ENCODE data around the gene PTPN7.
"Not testable (repeated sequence)": the region's sequence is repeated elsewhere in the genome, so short reads cannot be mapped to it uniquely, and the experiment has no call there.

Gene PTPN7

GRCh38 chr1:202160377-202160940, at the start of gene PTPN7:
TSS of gene PTPN7 (minus strand) at chr1:202160602. CDS start at chr1:202159402, 1,200 bp downstream.
- DNase-seq (ENCODE audit: low read depth in 2 of 2) = no peak

DNA sequence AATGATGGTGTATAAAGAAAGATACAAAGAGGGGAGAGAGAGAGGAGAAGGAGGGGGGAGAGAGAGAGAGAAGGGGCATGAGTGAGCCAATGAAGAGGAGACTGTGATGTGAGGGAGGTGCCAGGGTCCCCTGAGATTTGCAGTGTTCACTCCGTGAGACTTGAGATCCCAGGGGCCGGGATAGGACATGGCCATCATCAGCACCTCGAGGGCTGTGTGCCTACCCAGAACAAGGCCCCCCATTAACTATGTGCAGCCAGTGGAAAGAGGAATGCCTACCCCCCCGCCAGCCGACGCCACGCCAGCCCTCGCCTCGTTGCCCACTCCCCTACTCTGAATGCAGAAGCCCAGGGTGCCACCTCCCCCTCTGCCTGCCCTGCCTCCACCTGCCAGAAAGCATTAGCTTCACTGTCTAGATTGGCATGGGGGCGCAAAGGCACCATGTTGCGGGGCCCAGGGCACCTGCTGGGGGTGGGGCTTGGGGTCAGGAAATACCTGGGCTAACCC, 48.0 kb upstream of the PTPN7 start:
- no peak for DNase-seq (ENCODE audit: low read depth in 2 of 2)

DNA sequence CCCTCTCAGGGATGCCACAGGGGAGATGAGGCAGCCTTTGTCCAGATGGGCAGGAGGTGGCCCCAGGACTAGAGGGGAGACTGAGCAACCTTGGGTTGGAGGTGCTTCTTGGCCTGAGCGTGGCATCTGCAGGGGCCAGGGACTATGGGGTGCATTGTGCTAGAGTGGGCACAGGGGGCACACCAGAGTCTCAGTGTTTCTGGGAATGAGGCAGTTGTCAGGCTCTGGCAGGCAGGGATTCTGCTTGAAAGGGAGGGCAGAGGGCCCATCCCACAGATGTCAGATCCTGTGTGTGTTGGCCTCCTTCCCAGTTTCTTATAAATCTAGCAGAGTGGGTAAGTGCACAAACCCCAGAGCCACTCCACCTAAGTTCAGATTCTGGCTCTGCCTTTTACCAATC, 46.9 kb upstream of the PTPN7 start:
- DNase-seq (ENCODE audit: low read depth in 2 of 2) = peak in 1 of 2 experiments; percentile 15

DNA sequence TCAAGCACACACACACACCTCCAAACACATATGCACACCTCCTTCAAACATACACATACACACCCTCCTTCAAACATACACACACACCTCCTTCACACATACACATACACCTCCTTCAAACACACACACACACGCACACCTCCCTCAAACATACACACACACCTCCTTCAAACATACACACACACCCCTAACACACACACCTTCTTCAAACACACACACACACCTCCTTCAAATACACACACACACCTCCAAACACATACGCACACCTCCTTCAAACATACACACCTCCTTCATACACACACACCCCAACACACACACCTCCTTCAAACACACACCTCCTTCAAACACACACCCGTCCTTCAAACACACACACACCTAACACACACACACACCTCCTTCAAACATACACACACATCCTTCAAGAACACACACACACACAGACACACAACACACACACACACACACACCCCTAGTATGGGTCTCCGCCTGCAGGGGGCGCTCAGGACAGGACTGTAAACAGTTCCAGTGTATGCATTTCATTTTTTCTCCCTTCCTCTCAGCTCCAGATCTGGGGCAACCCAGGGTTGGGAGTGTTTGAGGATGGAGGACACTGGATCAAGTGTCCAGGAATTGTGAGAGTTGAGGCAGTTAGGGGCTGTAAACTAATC, 45.3 kb upstream of the PTPN7 start:
- DNase-seq (ENCODE audit: low read depth in 2 of 2) = no peak

- DNase-seq (ENCODE audit: low read depth in 2 of 2) = no peak
These were observed 43.7 kb upstream of the PTPN7 start for GRCh38 chr1:202204065-202204464.

DNA sequence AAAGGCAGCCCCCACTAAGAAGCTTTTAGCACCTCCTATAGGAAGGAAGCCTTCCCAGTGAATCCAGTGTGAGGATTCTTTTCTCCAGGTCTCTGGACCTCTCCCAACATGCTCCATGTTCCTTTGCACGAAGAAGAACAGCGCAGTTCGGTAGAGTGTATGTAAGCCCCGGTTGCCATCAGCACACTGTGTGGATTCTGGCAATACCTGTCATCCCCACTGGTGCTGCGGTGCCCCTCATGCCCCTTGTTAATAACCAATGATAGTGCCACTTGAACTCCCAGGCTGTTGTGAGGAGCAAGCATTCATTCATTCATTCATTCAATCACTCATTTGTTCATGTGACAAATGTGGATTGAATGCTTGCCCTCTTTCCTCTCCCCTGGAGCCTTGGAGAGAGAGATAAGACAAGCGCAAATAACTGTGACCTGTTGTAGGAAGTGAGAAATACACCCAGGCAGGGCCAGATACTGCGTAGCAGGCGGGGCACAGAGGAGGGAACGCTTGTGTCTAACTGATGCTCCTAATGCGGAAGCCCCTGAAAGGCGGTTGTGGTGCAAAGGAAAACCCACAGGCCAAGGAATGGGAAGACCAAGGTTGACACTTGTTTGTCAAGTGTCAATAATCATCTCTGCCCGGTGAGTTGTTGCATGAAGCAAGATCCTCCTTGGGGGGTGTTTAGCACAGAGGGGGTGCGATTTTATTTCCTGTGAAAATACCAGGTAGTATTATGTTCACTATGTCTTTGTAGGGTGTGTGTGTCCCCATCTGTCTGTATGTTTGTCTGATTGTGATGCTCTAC, 43.0 kb upstream of the PTPN7 start:
- no peak for DNase-seq (ENCODE audit: low read depth in 2 of 2)

DNA sequence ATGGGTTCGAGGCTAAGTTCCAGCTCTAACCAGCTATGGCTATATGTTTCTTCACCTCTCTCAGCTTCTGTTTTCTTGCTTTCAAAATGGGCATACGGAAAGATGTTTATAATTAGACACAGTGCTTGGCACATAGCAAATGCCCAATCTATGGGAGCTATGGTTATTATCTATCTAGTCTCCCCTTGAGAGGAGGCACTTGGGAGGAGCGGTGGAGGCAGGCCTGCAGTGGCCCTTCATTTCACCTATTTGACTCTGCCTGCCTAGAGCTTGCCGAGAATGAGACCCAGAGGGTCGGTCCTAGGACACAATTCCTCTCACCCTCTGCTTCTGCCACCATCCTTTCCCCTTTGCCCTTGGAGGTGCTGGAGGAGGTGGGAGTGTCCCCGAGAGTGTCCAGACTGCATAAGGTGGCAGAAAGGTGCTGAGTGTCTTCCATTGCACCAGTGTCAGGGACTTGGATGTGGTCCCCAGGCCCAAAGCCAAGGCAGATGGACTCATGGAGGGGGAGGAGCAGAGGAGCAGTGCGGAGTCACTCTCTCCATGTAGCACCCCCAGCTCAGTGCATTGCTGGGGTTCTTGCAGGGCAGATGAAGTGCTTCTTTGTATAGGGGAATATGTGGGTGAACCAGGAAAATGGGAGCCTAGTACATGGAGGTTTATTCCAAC, 42.2 kb upstream of the PTPN7 start:
- DNase-seq (ENCODE audit: low read depth in 2 of 2) = no peak

GRCh38 chr1:202201971-202202370, 41.6 kb upstream of the PTPN7 start:
- DNase-seq (ENCODE audit: low read depth in 2 of 2) = no peak

DNA sequence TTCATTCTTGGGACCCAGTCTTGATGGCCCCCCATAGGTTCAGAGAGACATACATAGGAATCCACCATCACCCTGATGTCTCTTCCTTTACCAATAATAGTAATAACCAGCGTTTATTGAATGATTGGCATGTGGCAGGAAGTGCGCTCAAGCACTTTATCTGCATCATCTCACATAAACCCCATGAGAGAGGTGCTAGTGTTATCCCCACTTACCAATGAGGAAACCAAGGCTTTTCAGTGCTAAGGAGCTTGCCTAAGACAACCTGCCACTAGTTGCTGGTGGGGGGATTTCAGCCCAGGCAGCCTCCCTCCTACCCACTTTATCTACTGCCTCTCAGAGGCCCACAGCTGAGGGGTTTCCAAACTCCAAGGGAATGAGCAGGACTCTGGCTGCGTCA, 40.9 kb upstream of the PTPN7 start:
- no peak for DNase-seq (ENCODE audit: low read depth in 2 of 2)

GRCh38 chr1:202200669-202201068, 40.3 kb upstream of the PTPN7 start:
- no peak for DNase-seq (ENCODE audit: low read depth in 2 of 2)

DNA sequence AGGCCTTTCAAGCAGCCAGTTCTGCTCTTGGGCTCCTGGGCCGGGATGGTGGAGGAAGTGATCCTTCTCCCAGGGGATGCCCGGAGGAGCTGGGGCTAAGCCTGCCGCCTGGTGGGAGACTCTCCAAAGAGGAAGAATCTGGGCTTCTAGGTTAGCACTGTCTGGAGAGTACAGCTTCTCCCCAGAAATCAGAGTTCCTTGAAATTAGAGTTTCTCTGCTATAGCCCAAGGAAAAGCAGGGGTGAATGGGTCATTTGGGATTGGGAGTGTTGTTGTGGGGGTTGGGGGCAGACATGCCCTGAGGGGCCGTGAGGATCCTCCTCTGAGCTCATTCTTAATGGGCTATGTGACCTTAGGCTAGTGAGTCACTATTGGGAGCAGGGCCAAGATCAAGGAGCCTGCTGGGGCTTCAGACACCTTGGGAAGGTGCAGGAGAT, 39.7 kb upstream of the PTPN7 start:
- no peak for DNase-seq (ENCODE audit: low read depth in 2 of 2)

GRCh38 chr1:202199040-202199889, 38.9 kb upstream of the PTPN7 start:
- no peak for DNase-seq (ENCODE audit: low read depth in 2 of 2)

- DNase-seq (ENCODE audit: low read depth in 2 of 2) = no peak
These were observed 37.9 kb upstream of the PTPN7 start for GRCh38 chr1:202198366-202198724.

GRCh38 chr1:202197653-202198365, 37.4 kb upstream of the PTPN7 start:
- no peak for DNase-seq (ENCODE audit: low read depth in 2 of 2)

DNA sequence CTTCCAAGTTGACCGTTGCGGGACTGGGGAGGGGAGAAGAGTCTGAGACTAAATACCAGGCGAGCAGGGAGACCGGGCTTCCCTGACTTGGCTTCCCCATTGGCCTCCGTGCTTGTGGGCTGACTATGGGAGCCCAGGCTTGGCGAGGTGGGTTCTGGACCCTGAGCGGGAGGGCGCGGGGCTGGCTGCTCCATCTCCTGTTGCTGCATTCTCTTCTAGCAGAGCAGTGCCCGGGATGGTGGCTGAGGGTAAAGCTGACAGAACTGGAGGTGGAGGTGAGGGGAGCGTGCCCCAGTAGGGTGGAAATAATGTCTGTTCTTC, 33.9 kb upstream of the PTPN7 start:
- DNase-seq (ENCODE audit: low read depth in 2 of 2) = no peak

DNA sequence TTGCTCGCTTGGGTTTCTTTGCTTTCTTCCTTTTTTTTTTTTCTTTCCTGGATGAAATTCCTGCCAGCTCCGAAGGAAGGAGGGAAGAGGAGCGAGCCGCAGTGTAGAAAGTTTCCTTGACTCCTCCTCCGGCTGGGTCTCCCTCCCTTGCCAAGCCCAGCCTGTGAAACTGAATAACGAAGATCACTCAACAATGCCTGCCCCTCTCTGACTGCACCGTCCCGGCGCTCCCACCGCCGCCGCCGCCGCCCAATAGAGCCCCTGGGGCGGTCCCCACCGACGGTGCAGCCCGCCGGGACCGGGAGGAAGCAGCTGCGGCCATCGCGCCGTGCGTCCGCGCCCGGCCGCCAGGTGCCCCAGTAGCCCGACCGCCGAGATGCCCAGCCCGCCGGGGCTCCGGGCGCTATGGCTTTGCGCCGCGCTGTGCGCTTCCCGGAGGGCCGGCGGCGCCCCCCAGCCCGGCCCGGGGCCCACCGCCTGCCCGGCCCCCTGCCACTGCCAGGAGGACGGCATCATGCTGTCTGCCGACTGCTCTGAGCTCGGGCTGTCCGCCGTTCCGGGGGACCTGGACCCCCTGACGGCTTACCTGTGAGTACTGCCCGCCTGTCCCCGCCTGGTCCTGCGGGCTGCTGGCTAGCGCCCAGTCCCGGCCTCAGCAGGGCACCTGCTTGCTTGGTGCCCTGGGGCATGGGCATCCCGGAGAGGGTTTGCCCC, 33.4 kb upstream of the PTPN7 start, which contains the start of gene LGR6:
Gene LGR6, plus strand, starts transcription at position 186 of the 714 bp plus-strand sequence. Its CDS starts 191 bp downstream, at position 377.
- no peak for DNase-seq (ENCODE audit: low read depth in 2 of 2)

GRCh38 chr1:202192770-202193613, 32.6 kb upstream of the PTPN7 start:
- peak in 1 of 2 experiments; percentile 6 for DNase-seq (ENCODE audit: low read depth in 2 of 2)

DNA sequence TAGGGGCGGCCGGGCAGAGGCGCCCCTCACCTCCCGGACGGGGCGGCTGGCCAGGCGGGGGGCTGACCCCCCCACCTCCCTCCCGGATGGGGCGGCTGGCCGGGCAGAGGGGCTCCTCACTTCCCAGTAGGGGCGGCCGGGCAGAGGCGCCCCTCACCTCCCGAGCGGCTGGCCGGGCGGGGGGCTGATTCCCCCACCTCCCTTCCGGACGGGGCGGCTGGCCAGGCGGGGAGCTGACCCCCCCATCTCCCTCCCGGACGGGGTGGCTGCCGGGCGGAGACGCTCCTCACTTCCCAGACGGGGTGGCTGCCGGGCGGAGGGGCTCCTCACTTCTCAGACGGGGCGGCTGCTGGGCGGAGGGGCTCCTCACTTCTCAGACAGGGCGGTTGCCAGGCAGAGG, 31.0 kb upstream of the PTPN7 start:
- DNase-seq (ENCODE audit: low read depth in 2 of 2) = not testable (repeated sequence)

Measured in fibroblast of skin of left quadriceps (primary cell).